ENCODE data around the gene LRSAM1. TPM values are rescaled to one million over a fixed set of nuclear protein-coding genes. Genes with fewer than 3 reads are reported as not detected.
A peak's percentile ranks its signal among the peaks of the same experiment; 100 is the strongest.

LRSAM1 gene
- total RNA-seq, 1 donor from 2014 or later = 19.8 TPM

GRCh38 chr9:127517620-127518019 is 66.3 kb downstream of the LRSAM1 start:
- DNase-seq (ENCODE audit: low read depth) = no peak

- peak; percentile 36 for DNase-seq (ENCODE audit: low read depth)
Observed at GRCh38 chr9:127518091-127518856, 67.0 kb downstream of the LRSAM1 start.

GRCh38 chr9:127519301-127520166 is 68.2 kb downstream of the LRSAM1 start:
- peak; percentile 94 for DNase-seq (ENCODE audit: low read depth)

- peak; percentile 71 for DNase-seq (ENCODE audit: low read depth)
Observed at GRCh38 chr9:127520941-127521918, 69.9 kb downstream of the LRSAM1 start.

GRCh38 chr9:127521919-127522304 is 70.6 kb downstream of the LRSAM1 start:
- DNase-seq (ENCODE audit: low read depth) = peak; percentile 41

GRCh38 chr9:127522727-127523126 is 71.4 kb downstream of the LRSAM1 start:
- DNase-seq (ENCODE audit: low read depth) = peak; percentile 73

GRCh38 chr9:127523312-127523851 is 72.1 kb downstream of the LRSAM1 start:
- DNase-seq (ENCODE audit: low read depth) = peak; percentile 44

- DNase-seq (ENCODE audit: low read depth) = peak; percentile 75
Observed at GRCh38 chr9:127524373-127524772, 73.1 kb downstream of the LRSAM1 start.

GRCh38 chr9:127525401-127526188 is 74.3 kb downstream of the LRSAM1 start:
- peak; percentile 49 for DNase-seq (ENCODE audit: low read depth)

GRCh38 chr9:127526655-127527559 is 75.6 kb downstream of the LRSAM1 start:
- no peak for DNase-seq (ENCODE audit: low read depth)

- DNase-seq (ENCODE audit: low read depth) = no peak
Observed at GRCh38 chr9:127527560-127528268, 76.4 kb downstream of the LRSAM1 start.

- no peak for DNase-seq (ENCODE audit: low read depth)
Observed at GRCh38 chr9:127528422-127529251, 77.3 kb downstream of the LRSAM1 start.

GRCh38 chr9:127529671-127530070 is 78.4 kb downstream of the LRSAM1 start:
- no peak for DNase-seq (ENCODE audit: low read depth)

- no peak for DNase-seq (ENCODE audit: low read depth)
Observed at GRCh38 chr9:127530206-127530941, 79.1 kb downstream of the LRSAM1 start.

GRCh38 chr9:127531676-127532075 is 80.4 kb downstream of the LRSAM1 start:
- DNase-seq (ENCODE audit: low read depth) = no peak

GRCh38 chr9:127534250-127534906 is 83.1 kb downstream of the LRSAM1 start:
- DNase-seq (ENCODE audit: low read depth) = no peak

- no peak for DNase-seq (ENCODE audit: low read depth)
Observed at GRCh38 chr9:127534931-127535330, 83.6 kb downstream of the LRSAM1 start.

Measured in renal cortical epithelial cell (primary cell).